Skeletal muscle cell (primary cell): Measurements from ENCODE around the gene GRK3.
"Not testable (repeated sequence)": the region's sequence is repeated elsewhere in the genome, so short reads cannot be mapped to it uniquely, and the experiment has no call there.

Experiments used
- DNase-seq: peaks from one replicate; pipeline ENCODE4 v3.0.0-alpha.2; 2010; ENCODE audit warnings: low read depth
- H3K4me3 ChIP-seq: 2 replicates; pipeline ENCODE4 v1.5.1; 2011; ENCODE audit warnings: low read depth, mild to moderate bottlenecking, control low read depth, low read length, moderate library complexity

Gene GRK3

DNA sequence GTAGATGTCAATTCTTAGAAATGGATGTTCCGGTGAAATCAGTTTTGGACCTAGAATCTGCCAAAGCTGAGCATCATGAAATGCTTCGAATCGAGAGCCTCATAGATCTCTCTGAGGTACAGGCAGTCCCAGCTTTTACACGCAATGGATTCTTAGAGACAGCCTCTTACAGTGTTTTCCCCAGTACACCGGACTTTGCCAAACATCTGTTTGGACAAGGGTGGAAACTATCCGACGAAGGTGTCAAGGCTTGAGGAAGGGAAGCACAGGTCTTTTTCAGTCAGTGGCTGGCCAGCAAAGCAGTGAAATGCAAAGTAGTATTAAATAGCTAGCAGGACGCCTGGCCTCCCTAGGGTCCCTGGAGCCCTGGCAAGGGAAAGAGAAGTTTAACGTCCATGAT, 4.9 kb downstream of the GRK3 start:
- no peak for DNase-seq
- H3K4me3 ChIP-seq = no peak overlapping the region

DNA sequence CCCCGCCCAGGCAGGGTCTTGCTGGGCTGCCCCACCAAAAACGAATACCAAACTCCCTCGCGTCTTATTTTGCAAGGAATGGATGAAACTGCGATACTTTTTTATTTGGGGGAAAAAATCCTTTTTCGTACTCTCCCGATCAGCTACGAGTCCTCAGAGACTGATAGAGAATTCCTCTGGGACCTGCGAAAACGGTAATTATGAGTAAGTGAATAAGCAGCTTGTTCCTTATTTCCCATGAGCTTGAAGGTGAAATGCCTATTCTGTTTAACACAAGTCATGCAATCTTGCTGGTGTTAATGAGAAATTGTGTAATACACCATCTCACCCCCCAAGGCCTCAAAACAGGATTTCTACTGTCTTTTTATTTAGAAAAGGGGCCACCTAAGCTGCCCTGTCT, 5.5 kb downstream of the GRK3 start:
- H3K4me3 ChIP-seq = no peak overlapping the region
- no peak for DNase-seq

DNA sequence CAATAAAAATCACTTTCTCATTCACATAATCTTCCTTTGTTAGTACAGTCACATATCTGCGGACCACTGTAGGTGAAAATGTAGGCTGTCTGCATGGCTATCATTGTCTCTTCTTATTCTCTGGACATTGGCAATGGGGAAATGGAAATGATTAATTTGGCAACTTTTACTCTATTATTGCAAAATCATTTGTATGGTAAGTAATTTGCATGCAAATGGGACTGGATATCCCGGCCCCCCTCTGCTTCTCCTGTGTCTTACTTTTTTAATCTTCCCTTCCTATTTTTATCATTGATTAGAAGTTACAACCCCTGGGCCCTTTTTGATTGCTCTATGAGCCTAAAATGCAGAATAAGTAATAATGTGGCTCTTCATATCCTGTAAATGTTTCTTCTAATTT, 6.0 kb downstream of the GRK3 start:
- H3K4me3 ChIP-seq = no peak overlapping the region
- DNase-seq = no peak

DNA sequence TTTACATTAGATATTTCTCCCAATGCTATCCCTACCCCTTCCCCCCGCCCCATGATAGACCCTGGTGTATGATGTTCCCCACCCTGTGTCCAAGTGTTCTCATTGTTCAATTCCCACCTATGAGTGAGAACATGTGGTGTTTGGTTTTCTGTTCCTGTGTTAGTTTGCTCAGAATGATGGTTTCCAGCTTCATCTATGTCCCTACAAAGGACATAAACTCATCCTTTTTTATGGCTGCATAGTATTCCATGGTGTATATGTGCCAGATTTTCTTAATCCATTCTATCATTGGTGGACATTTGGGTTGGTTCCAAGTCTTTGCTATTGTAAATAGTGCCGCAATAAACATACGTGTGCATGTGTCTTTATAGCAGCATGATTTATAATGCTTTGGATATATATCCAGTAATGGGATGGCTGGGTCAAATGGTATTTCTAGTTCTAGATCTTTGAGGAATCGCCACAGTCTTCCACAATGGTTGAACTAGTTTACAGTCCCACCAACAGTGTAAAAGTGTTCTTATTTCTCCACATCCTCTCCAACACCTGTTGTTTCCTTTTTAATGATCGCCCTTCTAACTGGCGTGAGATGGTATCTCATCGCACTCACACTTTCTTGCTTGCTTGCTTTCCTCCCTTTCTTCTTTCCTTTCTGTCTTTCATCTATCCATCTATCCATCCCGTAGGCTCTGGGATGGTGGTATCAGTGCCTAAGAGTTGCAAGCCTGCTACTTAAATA, 7.7 kb downstream of the GRK3 start:
- not testable (repeated sequence) for H3K4me3 ChIP-seq, DNase-seq

DNA sequence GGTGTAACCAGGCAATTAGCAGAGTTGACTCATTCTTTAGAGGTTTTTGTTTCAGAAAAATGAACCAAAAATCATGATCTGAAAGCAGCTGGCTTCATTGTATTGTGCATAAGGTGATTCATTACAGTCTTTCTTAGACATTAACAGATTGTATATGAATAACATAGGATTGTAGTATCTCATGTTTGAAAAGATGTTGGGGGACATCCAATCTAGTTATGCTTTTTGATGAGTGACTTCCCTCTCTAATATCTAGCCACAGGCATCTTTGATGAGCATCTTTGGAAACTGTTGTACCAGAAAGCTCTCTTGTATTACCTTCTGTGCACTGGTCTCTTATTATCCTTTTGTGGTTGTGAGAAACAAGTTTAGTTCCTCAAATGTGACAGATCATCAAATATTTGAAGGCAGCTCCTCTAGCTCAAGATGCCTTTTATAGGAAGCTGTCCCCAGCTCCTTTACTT, 8.3 kb downstream of the GRK3 start:
- no peak overlapping the region for H3K4me3 ChIP-seq
- no peak for DNase-seq

DNA sequence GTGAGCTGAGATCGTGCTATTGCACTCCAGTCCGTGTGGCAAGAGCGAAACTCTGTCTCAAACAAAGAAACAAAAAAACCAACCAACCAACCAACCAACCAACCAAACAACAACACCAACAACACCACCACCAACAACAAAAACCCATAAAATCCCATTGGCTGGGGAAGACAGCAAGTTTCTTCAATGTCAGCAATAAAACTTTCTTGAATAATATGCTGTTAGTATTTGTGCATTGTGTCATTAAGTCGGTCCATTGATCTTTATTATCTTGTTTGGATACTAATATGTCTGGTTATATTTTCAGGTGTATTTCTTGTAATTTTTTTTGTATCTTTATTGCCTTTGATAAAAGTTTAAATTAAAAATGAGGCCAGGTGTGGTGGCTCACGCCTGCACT, 9.4 kb downstream of the GRK3 start:
- no peak for DNase-seq
- H3K4me3 ChIP-seq = no peak overlapping the region

DNA sequence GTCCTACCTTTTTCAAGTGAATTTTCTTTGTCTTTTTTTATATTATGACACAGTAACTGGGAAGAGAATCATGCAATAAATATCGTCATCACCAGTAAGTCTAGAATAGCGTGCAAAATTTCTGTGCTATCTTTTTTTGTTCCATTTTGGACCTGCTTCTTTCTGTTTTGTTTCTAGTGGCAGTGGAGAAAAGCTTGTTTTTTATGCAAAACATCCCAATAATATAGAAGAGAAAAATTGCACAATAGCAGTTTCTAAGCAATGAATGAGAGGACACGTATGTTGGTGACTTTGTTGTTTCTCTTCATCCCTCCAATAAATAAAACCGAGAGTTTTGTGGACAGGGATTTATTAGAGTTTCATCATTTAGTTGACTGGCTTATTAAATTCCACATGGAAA, 10.3 kb downstream of the GRK3 start:
- no peak for DNase-seq
- no peak overlapping the region for H3K4me3 ChIP-seq

DNA sequence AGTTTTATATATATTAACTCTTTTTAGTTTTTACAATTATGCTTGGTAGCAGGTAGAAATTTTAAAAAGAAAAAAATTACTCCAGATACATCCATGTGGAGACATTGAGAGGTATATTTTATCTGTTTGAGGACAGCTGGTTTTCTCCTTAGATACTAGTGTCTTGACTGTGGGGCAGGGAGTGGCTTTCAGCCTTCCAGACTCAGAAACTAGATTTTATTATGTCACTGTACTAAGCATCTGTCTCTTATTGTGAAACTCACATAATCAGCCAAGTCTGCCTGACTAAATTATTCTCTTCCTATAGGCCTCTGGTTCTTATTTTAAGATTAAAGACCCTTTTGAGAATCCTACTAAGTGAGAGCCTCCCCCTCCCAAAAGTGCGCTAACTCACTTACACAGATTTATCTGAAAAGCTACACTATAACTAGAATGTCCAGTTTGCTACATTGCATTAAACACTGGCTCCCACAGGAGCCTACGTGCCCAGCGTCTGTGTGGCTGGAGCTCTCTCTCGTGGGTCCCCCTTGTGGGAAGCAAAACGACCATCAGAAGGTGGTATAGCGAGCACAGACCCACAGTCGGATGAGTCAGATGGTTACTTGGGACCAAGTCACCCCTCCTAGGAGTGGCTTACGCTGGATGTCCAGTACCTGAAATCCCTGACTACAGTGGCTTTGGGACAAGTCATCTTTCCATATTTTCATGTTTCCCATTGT, 11.4 kb downstream of the GRK3 start:
- H3K4me3 ChIP-seq, DNase-seq: not testable (repeated sequence)

DNA sequence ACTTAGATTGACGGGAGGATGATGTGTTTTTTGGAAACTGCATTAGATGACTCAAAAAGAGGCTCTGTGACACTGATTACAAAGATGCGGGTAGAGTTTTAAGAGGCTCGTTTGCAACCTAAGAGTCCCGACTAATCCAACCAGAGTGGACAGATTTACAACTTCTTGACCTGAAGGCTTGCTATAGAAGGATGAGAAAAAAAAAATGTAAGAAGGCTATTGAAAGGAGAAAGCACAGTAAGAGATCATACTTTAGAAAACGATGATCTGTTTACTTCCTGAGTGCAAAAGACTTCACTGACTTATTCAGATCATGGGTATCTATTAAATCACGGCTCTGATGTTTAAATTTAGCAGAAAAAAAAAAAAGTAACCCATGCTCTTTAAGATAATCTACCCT, 17.0 kb downstream of the GRK3 start:
- DNase-seq = not testable (repeated sequence)

DNA sequence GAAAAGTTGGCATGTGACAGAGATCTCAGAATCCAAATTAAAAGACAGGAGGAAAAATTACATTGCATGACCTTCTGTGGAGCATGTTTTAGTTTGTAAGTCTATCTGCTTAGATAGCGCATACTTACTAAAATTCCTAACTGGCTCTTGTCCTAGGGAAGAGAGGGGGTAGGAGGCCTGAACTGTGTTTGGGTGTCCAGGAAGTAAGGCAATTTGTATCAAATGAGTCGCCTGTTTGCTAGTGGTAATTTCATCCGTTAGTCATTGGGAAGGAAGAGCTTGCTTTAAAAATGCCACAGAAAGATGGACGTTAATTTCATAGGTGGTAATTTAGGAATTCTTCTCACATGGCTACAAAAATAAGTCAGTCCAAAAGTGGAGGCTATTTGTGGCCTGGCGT, 18.5 kb downstream of the GRK3 start:
- H3K4me3 ChIP-seq = no peak overlapping the region
- DNase-seq = peak; percentile 4

More for the DNA sequence above, 17.0 kb downstream of the GRK3 start:
- H3K4me3 ChIP-seq = not testable (repeated sequence)

DNA sequence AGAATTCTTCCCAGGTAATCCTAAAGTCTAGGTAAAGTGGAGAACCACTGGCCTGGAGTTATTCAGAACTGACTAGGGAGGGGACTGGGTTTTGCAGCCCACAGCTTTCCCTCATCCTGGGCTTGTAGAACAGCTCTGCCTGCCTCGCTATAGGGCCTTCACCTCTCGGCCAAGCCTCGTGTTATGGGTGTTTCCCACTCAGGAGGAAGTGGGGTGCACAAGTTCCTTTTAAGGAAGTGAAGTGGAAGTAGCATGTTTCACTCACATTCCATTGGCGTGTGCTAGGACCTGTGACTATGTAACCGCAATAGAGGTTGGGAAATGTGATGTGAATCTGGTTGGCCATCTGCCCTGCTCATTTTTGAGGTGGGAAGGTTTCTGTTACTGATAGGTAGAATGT, 20.5 kb downstream of the GRK3 start:
- H3K4me3 ChIP-seq, DNase-seq: not testable (repeated sequence)

DNA sequence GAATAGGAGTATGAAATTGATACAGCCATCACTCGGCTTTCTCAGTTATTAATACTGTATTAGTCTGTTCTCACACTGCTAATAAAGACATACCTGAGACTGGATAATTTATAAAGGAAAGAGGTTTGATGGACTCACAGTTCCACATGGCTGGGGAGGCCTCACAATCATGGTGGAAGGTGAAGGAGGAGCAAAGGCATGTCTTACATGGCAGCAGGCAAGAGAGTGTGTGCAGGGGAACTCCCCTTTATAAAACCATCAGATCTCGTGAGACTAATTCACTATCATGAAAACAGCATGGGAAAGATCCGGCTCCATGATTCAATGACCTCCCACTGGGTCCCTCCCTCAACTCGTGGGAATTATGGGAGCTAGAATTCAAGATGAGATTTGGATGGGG, 25.2 kb downstream of the GRK3 start:
- DNase-seq, H3K4me3 ChIP-seq: not testable (repeated sequence)

DNA sequence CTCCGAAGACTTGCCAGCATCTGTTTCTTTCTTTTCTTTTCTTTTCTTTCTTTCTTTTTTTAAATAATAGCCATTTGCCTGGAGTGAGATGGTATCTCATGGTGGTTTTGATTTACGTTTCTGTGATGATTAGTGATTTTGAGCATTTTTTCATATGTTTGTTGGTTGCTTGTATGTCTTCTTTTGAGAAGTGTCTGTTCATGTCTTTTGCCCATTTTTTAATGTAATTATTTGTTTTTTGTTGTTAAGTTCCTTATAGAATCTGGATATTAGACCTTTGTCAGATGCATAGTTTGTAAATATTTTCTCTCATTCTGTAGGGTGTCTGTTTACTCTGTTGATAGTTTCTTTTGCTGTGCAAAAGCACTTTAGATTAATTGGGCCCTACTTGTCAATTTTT, 28.8 kb downstream of the GRK3 start:
- not testable (repeated sequence) for DNase-seq

DNA sequence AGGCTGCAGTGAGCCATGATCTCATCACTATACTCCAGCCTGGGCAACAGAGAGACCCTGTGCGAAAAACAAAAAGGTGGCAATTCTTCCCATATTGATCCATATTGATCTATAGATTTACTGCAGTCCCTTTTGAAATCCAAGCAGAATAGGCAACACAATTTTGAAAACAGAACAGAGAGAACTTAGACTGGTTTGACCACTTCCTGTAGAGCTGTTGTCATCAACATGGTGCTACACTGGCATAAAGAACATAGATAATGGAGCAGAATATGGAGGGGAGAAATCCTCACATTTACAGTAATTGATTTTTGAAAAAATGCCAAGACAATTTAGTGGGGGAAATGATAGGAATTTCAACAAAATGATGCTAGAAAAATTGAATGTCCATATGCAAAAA, 34.1 kb downstream of the GRK3 start:
- DNase-seq = no peak
- no peak overlapping the region for H3K4me3 ChIP-seq

More for the DNA sequence above, 28.8 kb downstream of the GRK3 start:
- not testable (repeated sequence) for H3K4me3 ChIP-seq

DNA sequence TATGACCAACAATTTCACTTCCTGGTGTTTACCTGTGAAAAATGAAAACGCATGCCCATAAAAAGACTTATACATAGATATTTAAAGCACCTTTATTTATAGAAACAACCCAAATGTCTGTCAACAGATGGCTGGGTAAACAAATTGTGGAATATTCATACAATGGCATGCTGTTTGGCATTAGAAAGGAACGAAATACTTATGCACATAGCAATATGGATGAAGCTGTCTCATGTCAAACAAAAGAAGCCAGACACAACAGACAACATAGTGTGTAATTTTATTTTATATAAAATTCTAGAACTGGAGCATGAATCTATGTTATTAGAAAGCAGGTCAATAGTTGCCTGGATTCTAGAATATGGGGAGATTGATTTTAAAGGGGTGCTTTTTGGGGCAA, 38.0 kb downstream of the GRK3 start:
- no peak for DNase-seq
- H3K4me3 ChIP-seq = no peak overlapping the region

DNA sequence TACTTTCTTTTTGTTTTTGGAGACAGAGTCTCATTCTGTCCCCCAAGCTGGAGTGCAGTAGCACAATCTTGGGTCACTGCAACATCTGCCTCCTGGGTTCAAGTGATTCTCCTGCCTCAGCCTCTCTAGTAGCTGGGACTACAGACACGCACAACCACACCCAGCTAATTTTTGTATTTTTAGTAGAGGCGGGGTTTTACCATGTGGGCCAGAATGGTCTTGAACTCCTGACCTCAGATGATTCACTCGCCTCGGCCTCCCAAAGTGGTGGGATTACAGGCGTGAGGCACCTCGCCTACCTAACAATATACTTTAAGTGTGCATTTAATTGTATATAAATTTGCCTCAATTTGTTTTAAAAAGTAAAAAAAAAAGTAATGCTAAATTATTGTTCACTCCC, 38.4 kb downstream of the GRK3 start:
- DNase-seq = no peak
- no peak overlapping the region for H3K4me3 ChIP-seq

DNA sequence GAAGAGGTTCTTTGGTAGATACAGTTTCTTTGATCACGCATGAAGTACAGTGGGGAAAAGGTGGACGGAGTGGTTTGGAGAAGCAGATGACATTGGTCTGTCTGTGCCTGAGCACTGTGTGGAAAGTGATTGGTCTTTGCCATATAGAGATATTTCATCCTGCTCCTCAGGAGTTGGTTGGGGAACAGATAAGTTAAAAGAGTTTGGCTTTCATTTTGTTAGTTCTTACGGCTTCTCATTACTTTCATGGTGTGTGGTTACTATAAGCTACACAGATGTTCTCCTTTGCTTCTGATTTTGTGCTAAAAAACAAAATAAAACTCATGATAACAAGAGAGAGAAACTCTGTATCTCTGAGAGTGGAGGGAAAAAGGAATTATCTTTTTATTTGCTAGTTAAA, 40.7 kb downstream of the GRK3 start:
- DNase-seq, H3K4me3 ChIP-seq: not testable (repeated sequence)

DNA sequence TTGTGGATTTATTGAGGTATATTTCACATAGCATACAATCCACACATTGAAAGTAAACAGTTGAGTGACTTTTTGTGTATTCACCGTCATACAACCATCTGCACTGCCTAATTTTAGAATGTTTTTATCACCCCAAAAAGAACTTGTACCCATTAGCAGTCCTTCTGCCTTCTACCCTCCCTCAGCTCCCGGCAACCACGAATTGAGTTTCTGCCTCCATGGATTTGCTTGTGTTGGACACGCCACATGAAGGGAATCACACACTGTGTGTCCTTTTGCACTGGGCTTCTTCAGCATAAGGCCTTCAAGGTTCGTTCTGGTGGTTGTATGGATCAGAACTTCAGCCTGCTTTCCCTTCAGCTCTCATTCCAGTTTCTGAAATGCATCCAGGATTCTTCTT, 41.1 kb downstream of the GRK3 start:
- H3K4me3 ChIP-seq, DNase-seq: not testable (repeated sequence)

DNA sequence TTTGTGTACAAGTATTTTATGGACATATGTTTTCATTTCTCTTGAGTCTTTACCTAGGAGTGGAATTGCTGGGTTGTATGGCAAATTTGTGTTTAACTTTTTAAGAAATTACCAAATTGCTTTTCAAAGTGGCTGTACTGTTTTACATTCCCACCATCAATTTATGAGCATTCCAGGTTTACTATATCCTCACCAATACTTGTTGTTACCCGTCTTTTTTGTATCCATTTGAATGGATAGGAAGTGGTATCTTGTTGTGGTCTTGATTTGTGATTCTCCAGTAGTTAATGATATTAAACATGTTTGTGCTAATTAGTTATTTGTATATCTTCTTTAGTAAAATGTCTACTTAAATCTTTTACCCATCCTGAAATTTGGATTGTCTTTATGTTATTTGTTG, 46.8 kb downstream of the GRK3 start:
- not testable (repeated sequence) for DNase-seq, H3K4me3 ChIP-seq

DNA sequence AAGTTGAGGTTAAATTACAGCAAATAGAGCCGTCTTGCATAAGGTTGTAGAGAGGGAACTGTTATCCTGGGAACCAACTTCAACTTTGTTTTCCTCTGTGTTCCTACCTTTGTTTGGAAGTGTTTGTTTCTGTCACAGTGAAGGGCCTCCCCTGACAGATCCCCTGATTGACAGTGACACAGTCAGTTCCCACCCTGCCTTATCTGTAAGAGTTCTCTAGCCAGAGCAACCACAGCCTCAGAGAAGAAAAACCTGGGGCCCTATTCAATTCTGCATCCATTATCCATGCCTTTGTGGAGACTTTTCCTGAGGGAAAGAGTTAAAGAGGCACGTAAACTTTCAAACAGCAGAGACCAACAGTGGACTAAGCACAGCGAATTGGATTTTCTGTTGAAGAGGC, 48.7 kb downstream of the GRK3 start:
- not testable (repeated sequence) for H3K4me3 ChIP-seq, DNase-seq

DNA sequence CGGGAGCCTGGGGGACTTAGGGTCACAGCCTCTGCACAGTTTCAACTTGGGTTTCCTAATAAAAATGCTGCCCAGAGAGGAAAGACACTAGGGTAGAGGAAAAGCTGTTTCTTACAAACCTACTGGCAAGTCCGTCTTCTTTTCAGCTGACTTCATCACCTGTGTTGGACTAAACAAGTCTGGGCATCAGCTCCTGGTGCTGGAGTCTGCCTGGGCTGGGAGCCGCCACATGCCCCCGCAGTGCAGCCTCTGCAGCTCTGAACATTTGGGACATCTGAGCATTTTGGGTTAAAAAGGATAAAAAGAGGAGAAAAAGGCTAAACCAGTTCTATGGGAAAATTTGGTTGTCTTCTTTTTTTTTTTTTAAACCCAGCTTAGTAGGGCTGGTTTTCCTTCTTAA, 49.1 kb downstream of the GRK3 start:
- not testable (repeated sequence) for H3K4me3 ChIP-seq, DNase-seq
